Immature natural killer cell (primary cell): ENCODE results near the gene JAK3. TPM values are rescaled to one million over a fixed set of nuclear protein-coding genes. Genes with fewer than 3 reads are reported as not detected.
"Not testable (repeated sequence)": the region's sequence is repeated elsewhere in the genome, so short reads cannot be mapped to it uniquely, and the experiment has no call there.

Experiments
- DNase-seq, 3 donors: peaks; one replicate each; pipeline ENCODE4 v3.0.0; 2022; ENCODE audit warnings: mixed read lengths in 1 of 3
- H3K27ac Mint-ChIP-seq, 6 donors: one replicate each; pipeline ENCODE4 v1.8.0; 2020; ENCODE audit warnings: mixed read lengths in 6 of 6, mild to moderate bottlenecking in 5 of 6, inconsistent platforms in 4 of 6, moderate library complexity in 3 of 6
- H3K27me3 Mint-ChIP-seq, 3 donors: one replicate each; pipeline ENCODE4 v1.8.0; 2020 to 2021; ENCODE audit warnings: low read depth in 3 of 3, mild to moderate bottlenecking in 3 of 3, mixed read lengths in 3 of 3, moderate library complexity in 3 of 3, inconsistent platforms in 1 of 3
- H3K36me3 Mint-ChIP-seq, 3 donors: one replicate each; pipeline ENCODE4 v1.8.0; 2020; ENCODE audit warnings: mixed read lengths in 3 of 3, inconsistent platforms in 2 of 3, mild to moderate bottlenecking in 2 of 3
- H3K4me1 Mint-ChIP-seq, 2 donors: one replicate each; pipeline ENCODE4 v1.8.0; 2020; ENCODE audit warnings: inconsistent platforms in 2 of 2, mild to moderate bottlenecking in 2 of 2, mixed read lengths in 2 of 2, moderate library complexity in 1 of 2
- H3K4me3 Mint-ChIP-seq, 5 donors: one replicate each; pipeline ENCODE4 v1.8.0; 2020; ENCODE audit warnings: mild to moderate bottlenecking in 5 of 5, mixed read lengths in 5 of 5, inconsistent platforms in 3 of 5, moderate library complexity in 3 of 5
- H3K9me3 Mint-ChIP-seq, 6 donors: one replicate each; pipeline ENCODE4 v1.8.0; 2020; ENCODE audit warnings: mild to moderate bottlenecking in 6 of 6, mixed read lengths in 6 of 6, inconsistent platforms in 4 of 6, moderate library complexity in 3 of 6
- polyA plus RNA-seq, 3 donors: library from polyadenylated mRNA; unstranded; fragments of 300-500 nt; fragmentation: Illumina TruSeq; gene quantifications; one replicate each; pipeline ENCODE4 v1.2.3, GENCODE V29; 2021

The JAK3 gene
- polyA plus RNA-seq = 10 to 100 TPM; 43.5 to 79.8 (median 47.4) TPM

DNA sequence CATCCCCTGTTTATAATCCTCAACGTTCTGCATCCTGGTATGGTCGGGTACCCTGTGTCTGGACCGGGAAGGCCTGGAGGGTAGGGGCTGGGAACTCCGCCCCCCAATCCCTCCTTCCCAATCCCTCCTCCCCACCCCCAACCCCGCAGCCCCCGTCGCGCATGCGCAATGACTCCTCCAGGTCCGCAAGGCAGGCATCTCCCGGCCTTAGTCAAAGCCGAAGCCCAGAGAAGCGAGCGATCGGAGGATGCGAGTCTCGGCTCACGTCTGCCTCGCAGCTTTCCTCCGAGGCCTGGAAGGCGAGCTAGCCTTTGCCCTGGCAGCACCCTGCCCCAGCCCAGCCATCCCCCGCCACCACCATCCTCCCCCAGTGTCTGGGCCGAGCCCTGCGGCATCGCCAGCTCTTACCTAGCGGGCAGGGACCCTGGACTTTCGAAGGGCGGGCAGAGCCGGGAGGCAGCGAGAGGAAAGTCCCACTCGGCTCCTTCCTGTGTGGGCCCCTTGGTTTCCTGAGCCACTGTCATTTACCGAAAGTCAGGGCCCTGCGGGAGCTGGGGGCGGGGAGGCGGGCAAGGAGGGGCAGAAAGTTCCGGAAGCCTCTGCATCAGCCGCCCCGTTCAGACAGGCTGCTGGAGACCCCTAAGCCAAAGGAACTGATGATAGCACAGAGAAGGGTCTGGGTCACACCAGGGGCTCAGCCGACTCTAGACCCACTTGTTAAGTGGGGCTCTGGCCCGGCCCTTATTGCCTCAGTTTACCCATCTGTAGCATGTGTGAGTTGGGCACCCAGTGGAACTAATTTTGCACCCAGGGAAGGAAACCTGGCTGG is at the start of gene JAK3:
TSS of gene JAK3 (minus strand) at position 445 of the 829 bp plus-strand sequence. CDS start 3,565 bp downstream, outside the sequence.
- DNase-seq = peak; percentile 79 to 83 (median 80)
- peak within 1 kb of the TSS; percentile 93 to 99 (median 96) for H3K27ac Mint-ChIP-seq
- H3K4me1 Mint-ChIP-seq = peaks cover 71 to 73% of the 10 kb centered on the region in 2 donors
- peaks cover 0 to 6% (median 0%) of the 10 kb centered on the region in 3 donors for H3K36me3 Mint-ChIP-seq
- H3K27me3 Mint-ChIP-seq = peaks cover 3 to 12% (median 12%) of the 10 kb centered on the region in 3 donors
- no peaks in the 10 kb centered on the region for H3K9me3 Mint-ChIP-seq
- peak within 1 kb of the TSS; percentile 84 to 92 (median 88) for H3K4me3 Mint-ChIP-seq

DNA sequence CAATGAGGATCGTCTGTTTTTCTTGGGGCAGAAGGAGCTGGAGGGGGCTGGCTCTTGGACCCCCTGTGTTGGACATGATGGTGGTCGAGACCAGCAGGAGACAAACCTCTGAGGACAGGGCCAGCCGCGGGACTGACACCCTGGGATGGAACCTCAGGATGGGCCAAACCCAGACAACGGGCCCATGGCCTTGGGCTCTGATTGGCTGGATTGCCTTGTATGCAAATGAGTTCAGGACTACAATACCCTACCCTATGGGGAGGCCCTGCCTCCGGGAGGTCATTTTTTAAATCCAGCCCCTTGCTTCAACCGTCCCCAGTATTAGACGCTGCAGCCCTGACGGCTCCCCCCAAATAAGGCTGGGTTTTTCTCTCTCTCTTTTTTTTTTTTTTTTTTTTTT is 46.0 kb upstream of the JAK3 start:
- no peaks in the 10 kb centered on the region for H3K4me1 Mint-ChIP-seq
- peaks cover 1 to 15% (median 5%) of the 10 kb centered on the region in 3 donors for H3K27me3 Mint-ChIP-seq
- H3K36me3 Mint-ChIP-seq = no peaks in the 10 kb centered on the region
- H3K4me3 Mint-ChIP-seq = no peak overlapping the region
- H3K9me3 Mint-ChIP-seq = no peaks in the 10 kb centered on the region
- H3K27ac Mint-ChIP-seq = no peak overlapping the region
- no peak for DNase-seq

DNA sequence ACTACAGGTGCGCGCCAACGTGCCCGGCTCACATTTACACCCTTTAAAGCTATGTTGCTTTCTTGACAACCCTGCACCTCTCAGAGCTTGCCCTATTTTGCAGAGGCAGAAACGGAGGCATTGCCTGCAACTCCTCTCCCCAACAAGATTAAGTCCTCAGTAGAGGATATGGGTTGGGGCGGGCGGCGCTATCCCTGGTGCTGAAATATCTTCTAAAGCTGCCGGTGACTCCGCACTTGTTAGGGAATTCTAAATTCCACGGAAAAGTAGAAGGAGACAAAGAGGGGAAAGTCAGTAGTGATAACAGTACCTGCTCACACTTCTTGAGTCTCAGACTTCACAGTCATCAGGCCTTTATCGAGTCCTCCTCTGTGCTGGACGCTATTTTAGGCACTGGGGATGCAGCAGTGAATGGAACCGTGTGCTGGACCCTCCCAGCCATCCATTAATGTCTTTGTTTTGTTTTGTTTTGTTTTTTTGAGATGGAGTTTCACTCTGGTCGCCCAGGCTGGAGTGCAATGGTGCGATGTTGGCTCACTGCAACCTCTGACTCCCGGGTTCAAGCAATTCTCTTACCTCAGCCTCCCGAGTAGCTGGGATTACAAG is 41.9 kb upstream of the JAK3 start:
- H3K27ac Mint-ChIP-seq = no peak overlapping the region
- H3K4me3 Mint-ChIP-seq = no peak overlapping the region
- no peaks in the 10 kb centered on the region for H3K4me1 Mint-ChIP-seq
- no peaks in the 10 kb centered on the region for H3K9me3 Mint-ChIP-seq
- H3K36me3 Mint-ChIP-seq = no peaks in the 10 kb centered on the region
- peaks cover 1 to 12% (median 2%) of the 10 kb centered on the region in 3 donors for H3K27me3 Mint-ChIP-seq
- DNase-seq = no peak

DNA sequence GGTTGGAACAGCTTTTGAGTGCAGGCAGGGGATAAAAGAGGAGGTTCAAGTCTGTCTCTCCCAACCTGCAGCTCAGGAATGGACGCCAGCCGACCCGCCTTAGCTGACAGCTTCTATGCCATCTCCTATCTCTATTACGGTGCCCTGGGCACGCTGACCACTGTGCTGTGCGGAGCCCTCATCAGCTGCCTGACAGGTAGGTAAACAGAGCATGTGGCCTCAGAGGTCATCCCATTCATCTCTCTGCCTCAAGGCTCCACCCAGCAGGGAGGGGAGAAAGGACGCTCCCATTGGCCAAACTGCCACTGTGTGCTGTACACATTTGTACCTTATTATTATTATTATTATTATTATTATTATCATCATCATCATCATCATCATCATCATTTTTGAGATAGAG is 40.5 kb upstream of the JAK3 start:
- Mint-ChIP-seq H3K9me3 (no peaks in the 10 kb centered on the region), H3K4me3 (no peak overlapping the region), H3K27me3 (peaks cover 0 to 12% (median 1%) of the 10 kb centered on the region in 3 donors), H3K4me1 (no peaks in the 10 kb centered on the region), H3K27ac (no peak overlapping the region), H3K36me3 (no peaks in the 10 kb centered on the region)
- DNase-seq = no peak

DNA sequence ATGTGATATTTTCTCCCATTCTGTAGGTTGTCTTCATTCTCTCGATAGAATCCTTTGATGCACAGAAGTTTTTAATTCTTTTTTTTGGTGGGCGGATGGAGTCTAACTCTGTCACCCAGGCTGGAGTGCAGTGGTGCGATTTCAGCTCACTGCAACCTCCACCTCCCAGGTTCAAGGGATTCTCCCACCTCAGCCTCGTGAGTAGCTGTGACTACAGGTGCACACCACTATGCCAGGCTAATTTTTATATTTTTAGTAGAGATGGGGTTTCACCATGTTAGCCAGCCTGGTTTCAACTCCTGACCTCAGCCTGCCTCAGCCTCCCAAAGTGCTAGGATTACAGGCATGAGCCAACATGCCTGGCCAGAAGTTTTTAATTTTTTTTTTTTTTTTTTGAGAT is 39.4 kb upstream of the JAK3 start:
- H3K27ac Mint-ChIP-seq, H3K4me3 Mint-ChIP-seq, H3K27me3 Mint-ChIP-seq, H3K9me3 Mint-ChIP-seq, DNase-seq, H3K36me3 Mint-ChIP-seq, H3K4me1 Mint-ChIP-seq: not testable (repeated sequence)

DNA sequence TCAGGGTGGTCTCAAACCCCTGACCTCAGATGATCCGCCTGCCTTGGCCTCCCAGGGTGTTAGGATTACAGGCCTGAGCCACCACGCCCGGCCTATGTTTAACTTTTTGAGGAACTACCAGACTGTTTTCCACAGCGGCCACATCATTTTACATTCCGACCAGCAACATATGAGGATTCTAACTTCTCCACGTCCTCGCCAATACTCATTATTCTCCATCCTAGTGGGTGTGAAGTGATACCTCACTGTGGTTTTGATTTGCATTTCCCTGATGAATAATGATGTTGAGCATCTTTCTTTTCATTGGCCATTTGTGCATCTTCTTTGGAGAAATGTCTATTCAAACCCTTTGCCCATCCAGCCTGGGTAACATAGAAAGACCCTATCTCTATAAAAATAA is 38.7 kb upstream of the JAK3 start:
- Mint-ChIP-seq H3K4me3 (no peak overlapping the region), H3K9me3 (no peaks in the 10 kb centered on the region), H3K27me3 (peaks cover 0 to 7% (median 0%) of the 10 kb centered on the region in 3 donors), H3K4me1 (no peaks in the 10 kb centered on the region), H3K27ac (no peak overlapping the region), H3K36me3 (no peaks in the 10 kb centered on the region)
- DNase-seq = no peak

DNA sequence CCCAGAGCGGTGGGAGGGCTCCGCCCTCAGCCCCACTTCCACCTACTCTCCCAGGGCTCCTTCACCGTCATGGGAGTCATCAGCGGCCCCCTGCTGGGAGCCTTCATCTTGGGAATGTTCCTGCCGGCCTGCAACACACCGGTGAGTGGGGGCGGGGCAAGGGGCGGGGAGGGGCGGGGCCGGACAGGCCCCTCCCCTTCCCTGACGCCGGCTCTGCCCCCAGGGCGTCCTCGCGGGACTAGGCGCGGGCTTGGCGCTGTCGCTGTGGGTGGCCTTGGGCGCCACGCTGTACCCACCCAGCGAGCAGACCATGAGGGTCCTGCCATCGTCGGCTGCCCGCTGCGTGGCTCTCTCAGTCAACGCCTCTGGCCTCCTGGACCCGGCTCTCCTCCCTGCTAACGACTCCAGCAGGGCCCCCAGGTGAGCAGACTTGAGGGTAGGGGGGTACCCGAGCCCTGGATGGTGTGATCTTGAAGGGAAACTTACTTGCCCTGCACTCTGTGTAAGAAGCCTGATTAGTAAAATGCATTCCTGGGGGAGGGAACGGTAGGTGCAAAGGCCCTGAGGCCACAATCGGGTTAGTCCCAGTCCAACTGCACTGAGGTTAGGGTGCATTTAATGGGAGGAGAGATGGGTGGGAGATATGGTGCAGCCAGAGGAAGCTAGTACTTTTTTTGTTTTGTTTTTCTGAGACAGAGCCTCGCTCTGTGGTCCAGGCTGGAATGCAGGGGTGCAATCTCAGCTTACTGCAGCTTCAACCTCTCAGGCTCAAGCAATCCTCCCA is 36.0 kb upstream of the JAK3 start:
- no peak for DNase-seq
- Mint-ChIP-seq H3K9me3 (no peaks in the 10 kb centered on the region), H3K36me3 (no peaks in the 10 kb centered on the region), H3K27me3 (no peaks in the 10 kb centered on the region), H3K4me3 (no peak overlapping the region), H3K27ac (no peak overlapping the region), H3K4me1 (no peaks in the 10 kb centered on the region)

DNA sequence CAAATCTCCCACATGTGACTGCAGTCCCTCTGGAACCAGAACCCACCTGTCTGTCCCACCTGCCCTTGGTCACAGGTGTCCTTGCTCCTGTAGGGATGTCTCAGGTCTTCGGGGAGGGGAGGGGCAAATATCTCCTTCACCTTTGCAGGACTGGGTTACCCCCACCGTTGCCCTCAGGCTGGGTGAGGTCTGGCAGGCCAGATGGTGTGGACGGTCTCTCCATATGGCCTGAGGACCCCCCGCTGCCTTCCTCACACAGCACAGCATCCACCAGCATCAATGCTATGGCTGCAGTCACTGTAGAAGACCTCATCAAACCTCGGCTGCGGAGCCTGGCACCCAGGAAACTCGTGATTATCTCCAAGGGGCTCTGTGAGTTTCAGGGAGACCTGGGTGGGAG is 33.9 kb upstream of the JAK3 start:
- DNase-seq = no peak
- Mint-ChIP-seq H3K36me3 (no peaks in the 10 kb centered on the region), H3K27me3 (no peaks in the 10 kb centered on the region), H3K9me3 (no peaks in the 10 kb centered on the region), H3K4me3 (no peak overlapping the region), H3K27ac (no peak overlapping the region), H3K4me1 (no peaks in the 10 kb centered on the region)

DNA sequence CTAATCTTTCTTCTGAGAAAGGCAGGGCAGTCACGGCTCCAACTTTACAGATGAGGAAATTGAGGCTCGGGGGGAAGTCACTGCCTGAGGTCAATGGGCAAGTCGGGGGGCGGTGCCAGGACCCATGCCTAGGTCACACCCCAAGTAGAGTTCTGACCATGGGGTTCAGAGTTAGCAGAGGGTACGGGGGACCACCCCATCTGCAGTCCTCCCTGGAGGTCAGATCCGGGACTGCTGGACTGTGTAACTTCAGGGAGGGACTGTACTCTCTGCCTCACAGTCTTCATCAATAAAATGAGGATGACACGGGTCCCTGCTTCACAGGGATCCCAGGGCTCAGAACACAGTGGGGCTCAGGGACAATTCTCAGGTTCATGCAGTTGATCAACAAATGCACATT is 31.7 kb upstream of the JAK3 start:
- Mint-ChIP-seq H3K27ac (no peak overlapping the region), H3K36me3 (no peaks in the 10 kb centered on the region), H3K27me3 (peaks cover 2 to 3% (median 3%) of the 10 kb centered on the region in 3 donors), H3K4me3 (no peak overlapping the region), H3K4me1 (peaks cover 2 to 4% of the 10 kb centered on the region in 2 donors), H3K9me3 (no peaks in the 10 kb centered on the region)
- no peak for DNase-seq

DNA sequence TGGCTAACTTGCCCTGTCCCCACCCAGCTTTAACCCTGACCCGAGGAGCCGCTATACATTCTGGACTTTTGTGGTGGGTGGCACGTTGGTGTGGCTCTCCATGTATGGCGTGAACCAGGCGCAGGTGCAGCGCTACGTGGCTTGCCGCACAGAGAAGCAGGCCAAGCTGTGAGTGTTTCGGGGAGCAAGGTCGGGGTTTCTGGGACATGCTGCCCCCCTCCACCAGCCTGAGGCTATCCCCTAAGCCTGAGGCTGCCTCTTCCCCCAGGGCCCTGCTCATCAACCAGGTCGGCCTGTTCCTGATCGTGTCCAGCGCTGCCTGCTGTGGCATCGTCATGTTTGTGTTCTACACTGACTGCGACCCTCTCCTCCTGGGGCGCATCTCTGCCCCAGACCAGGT is 29.9 kb upstream of the JAK3 start:
- no peak overlapping the region for H3K4me3 Mint-ChIP-seq
- peaks cover 2 to 10% (median 5%) of the 10 kb centered on the region in 3 donors for H3K27me3 Mint-ChIP-seq
- H3K9me3 Mint-ChIP-seq = no peaks in the 10 kb centered on the region
- peaks cover 5 to 6% of the 10 kb centered on the region in 2 donors for H3K4me1 Mint-ChIP-seq
- no peak for DNase-seq
- H3K27ac Mint-ChIP-seq = no peak overlapping the region
- H3K36me3 Mint-ChIP-seq = no peaks in the 10 kb centered on the region

DNA sequence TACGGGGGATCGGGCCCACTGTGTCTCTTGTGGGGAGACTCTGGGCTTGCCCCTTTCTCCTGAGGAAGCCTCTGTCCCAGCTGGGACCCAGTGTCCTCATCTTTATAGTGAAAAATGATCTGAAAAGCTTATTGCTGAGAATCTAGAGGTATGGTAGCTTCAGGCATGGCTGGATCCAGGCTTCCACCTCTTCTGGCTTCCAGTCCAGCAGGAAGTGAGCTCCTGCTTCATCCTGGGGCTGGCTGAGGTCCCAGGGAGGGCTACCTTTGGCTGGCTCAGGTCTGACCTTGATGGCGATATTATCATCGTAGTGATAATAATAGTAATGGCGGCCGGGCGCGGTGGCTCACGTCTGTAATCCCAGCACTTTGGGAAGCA is 27.0 kb upstream of the JAK3 start:
- Mint-ChIP-seq H3K27me3 (peaks cover 5 to 17% (median 11%) of the 10 kb centered on the region in 3 donors), H3K4me3 (peak overlapping the region; percentile 57 to 73 (median 64)), H3K27ac (no peak overlapping the region), H3K4me1 (peaks cover 6 to 11% of the 10 kb centered on the region in 2 donors), H3K36me3 (no peaks in the 10 kb centered on the region), H3K9me3 (no peaks in the 10 kb centered on the region)
- DNase-seq = no peak

DNA sequence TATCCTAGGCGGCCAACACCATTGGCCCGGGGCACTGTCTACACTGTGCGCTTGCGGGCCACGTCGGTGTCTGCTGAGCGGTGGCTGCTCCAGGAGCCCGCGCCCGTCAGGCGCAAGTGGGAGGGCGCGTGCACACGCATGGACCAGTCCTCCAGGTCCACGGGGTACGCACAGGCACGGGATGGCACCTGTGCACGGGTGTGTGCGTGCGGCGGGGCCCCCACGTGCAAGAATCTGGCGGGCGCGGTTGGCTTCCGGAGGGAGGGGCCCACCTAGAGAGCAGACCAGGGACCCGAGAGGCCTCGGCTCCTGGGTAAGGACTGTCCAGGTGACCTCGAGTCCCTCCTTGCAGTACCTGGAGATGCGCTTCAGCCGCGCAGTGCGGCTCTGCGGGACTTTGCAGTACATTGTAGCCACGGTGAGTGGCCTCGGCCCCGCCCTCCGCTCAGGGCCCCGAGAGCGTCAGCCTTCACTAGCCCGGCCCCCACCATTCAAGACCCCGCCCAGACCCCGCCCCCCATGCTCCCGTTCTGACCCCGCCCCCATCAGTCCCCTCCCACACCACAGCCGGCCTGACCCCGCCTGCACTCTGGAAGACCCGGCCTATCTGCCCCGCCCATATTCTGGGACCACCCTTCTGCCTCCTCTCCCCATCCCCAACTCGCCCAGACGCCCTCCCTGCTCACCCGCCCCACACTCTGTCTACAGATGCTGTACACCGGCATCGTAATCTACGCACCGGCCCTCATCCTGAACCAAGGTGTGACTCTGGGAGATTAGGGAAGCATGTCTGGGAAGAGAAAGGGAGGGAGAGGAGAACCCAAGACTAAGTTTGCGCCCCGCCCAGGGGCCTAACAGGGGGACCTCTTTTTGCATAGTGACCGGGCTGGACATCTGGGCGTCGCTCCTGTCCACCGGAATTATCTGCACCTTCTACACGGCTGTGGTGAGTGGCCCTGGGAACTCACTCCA is 26.3 kb upstream of the JAK3 start:
- H3K4me1 Mint-ChIP-seq = peaks cover 6 to 11% of the 10 kb centered on the region in 2 donors
- H3K4me3 Mint-ChIP-seq = peak overlapping the region; percentile 57 to 73 (median 68)
- no peaks in the 10 kb centered on the region for H3K36me3 Mint-ChIP-seq
- DNase-seq = peak in 2 of 3 donors; percentile 30 to 34
- no peaks in the 10 kb centered on the region for H3K9me3 Mint-ChIP-seq
- H3K27ac Mint-ChIP-seq = no peak overlapping the region
- H3K27me3 Mint-ChIP-seq = peaks cover 5 to 17% (median 11%) of the 10 kb centered on the region in 3 donors
